ENCODE measurements around the gene PCDH1. TPM values are rescaled to one million over a fixed set of nuclear protein-coding genes. Genes with fewer than 3 reads are reported as not detected.

Gene PCDH1
- total and polyA plus RNA-seq, 2 of the 13 experiments (the other 11 are each of a cell fraction or from before 2014, with no cell fraction given), result 0.11 to 0.83 TPM

- TF ChIP-seq SSRP1 (CRISPR knock-in tag; IDR thresholded peaks at IDR 0.05), result no peak
- no peak for TF ChIP-seq ZNF562 (CRISPR knock-in tag; IDR thresholded peaks at IDR 0.05; ENCODE audit: borderline replicate concordance)
- TF ChIP-seq ZKSCAN5 (CRISPR knock-in tag; IDR thresholded peaks at IDR 0.05), result no peak
- no peak for TF ChIP-seq ZNF674 (CRISPR knock-in tag; IDR thresholded peaks at IDR 0.05; ENCODE audit: low read depth)
- TF ChIP-seq MAFK (conservative IDR thresholded peaks at IDR 0.05 in 1 of 2, IDR thresholded peaks at IDR 0.05 in 1 of 2; ENCODE audit: low read length in 2 of 2), result no peak
These were observed 71.6 kb downstream of the PCDH1 start (continued) for GRCh38 chr5:141806626-141807025.

- ATAC-seq, result no peak
- Histone ChIP-seq H3K36me3 (replicated peaks in 1 of 2; ENCODE audit: control insufficient read depth in 1 of 2, insufficient read depth in 2 of 2, low read length in 2 of 2) (no peaks in the 10 kb centered on the region), H3K9ac (ENCODE audit: insufficient read depth, low read depth, low read length) (no peak overlapping the region), H4K20me1 (ENCODE audit: insufficient read depth, low read length) (no peaks in the 10 kb centered on the region), H3K4me3 (replicated peaks in 1 of 3; ENCODE audit: insufficient read depth in 1 of 3, low read depth in 2 of 3, low read length in 3 of 3) (no peak overlapping the region), H3K27ac (ENCODE audit: extremely low read length, insufficient read depth, low read length) (no peak overlapping the region), H3K9me3 (ENCODE audit: low read length) (no peaks in the 10 kb centered on the region), H3K4me1 (ENCODE audit: insufficient read depth, low read length) (no peaks in the 10 kb centered on the region), H3K79me2 (ENCODE audit: insufficient read depth, low read length) (no peaks in the 10 kb centered on the region), H2AFZ (ENCODE audit: low read length) (no peak overlapping the region), H3K4me2 (ENCODE audit: low read depth, low read length) (no peak overlapping the region), H3K27me3 (ENCODE audit: control insufficient read depth in 1 of 2, insufficient read depth in 2 of 2, low read length in 2 of 2) (peaks cover 11 to 59% of the 10 kb centered on the region in 2 experiments; a peak in 4 of 5 replicates)
- POLR2A ChIA-PET, result no interaction called here
- FAIRE-seq, result no peak
- WGBS (ENCODE audit: low lambda C conversion rate), result 2% methylated on average over 5 of the region's 10 CpGs
- intact Hi-C loops (cut with micrococcal nuclease; ENCODE audit: unreplicated experiment), result no loop called here
- BruUV-seq (replicated peaks), result no TSS peak
- in situ Hi-C loops (cut with HindIII; ENCODE audit: extremely low pct_ligation_motif_present, low pct_unique_long_range_greater_than_20kb), result no loop called here
- CTCF ChIA-PET (ENCODE audit: low intra/inter-chr PET ratio, low total read pairs), result no interaction called here
- no peak for DNase-seq (ENCODE audit: low spot score)
- no peak for TF ChIP-seq SNAPC5 (CRISPR knock-in tag; IDR thresholded peaks at IDR 0.05; ENCODE audit: borderline replicate concordance)
These were observed 72.2 kb downstream of the PCDH1 start for GRCh38 chr5:141805874-141806595.

GRCh38 chr5:141804475-141804874 lies 73.7 kb downstream of the PCDH1 start:
- H3K79me2 ChIP-seq (ENCODE audit: insufficient read depth, low read length), result no peaks in the 10 kb centered on the region
- in situ Hi-C loops (cut with HindIII; ENCODE audit: extremely low pct_ligation_motif_present, low pct_unique_long_range_greater_than_20kb), result no loop called here
- H3K4me3 ChIP-seq (replicated peaks in 1 of 3; ENCODE audit: insufficient read depth in 1 of 3, low read depth in 2 of 3, low read length in 3 of 3), result no peak overlapping the region
- intact Hi-C loops (cut with micrococcal nuclease; ENCODE audit: unreplicated experiment), result no loop called here
- no peak overlapping the region for H3K4me2 ChIP-seq (ENCODE audit: low read depth, low read length)
- H2AFZ ChIP-seq (ENCODE audit: low read length), result no peak overlapping the region
- H3K36me3 ChIP-seq (replicated peaks in 1 of 2; ENCODE audit: control insufficient read depth in 1 of 2, insufficient read depth in 2 of 2, low read length in 2 of 2), result no peaks in the 10 kb centered on the region
- ChIA-PET POLR2A (no interaction called here), CTCF (ENCODE audit: low intra/inter-chr PET ratio, low total read pairs) (no interaction called here)
- FAIRE-seq, result no peak
- H3K27ac ChIP-seq (ENCODE audit: extremely low read length, insufficient read depth, low read length), result no peak overlapping the region
- no peak overlapping the region for H3K9ac ChIP-seq (ENCODE audit: insufficient read depth, low read depth, low read length)
- no peaks in the 10 kb centered on the region for H3K9me3 ChIP-seq (ENCODE audit: low read length)
- DNase-seq (ENCODE audit: low spot score), result no peak
- WGBS (ENCODE audit: low lambda C conversion rate), result 6% methylated on average over 5 of the region's 5 CpGs
- H3K27me3 ChIP-seq (ENCODE audit: control insufficient read depth in 1 of 2, insufficient read depth in 2 of 2, low read length in 2 of 2), result peaks cover 11 to 54% of the 10 kb centered on the region in 2 experiments
- H3K4me1 ChIP-seq (ENCODE audit: insufficient read depth, low read length), result no peaks in the 10 kb centered on the region
- no peaks in the 10 kb centered on the region for H4K20me1 ChIP-seq (ENCODE audit: insufficient read depth, low read length)
- ATAC-seq, result no peak
- no TSS peak for BruUV-seq (replicated peaks)
- TF ChIP-seq SP4 (CRISPR knock-in tag; IDR thresholded peaks at IDR 0.05) (no peak), SRSF1 (optimal IDR thresholded peaks at IDR 0.05; ENCODE audit: low read depth, low read length) (no peak), SMC3 (IDR thresholded peaks at IDR 0.05; ENCODE audit: low read length) (no peak), HMGXB3 (CRISPR knock-in tag; IDR thresholded peaks at IDR 0.05; ENCODE audit: borderline replicate concordance) (no peak), ZNF614 (CRISPR knock-in tag; IDR thresholded peaks at IDR 0.05; ENCODE audit: borderline replicate concordance) (no peak), SOX6 (IDR thresholded peaks at IDR 0.05) (no peak), SOX6 (CRISPR knock-in tag; IDR thresholded peaks at IDR 0.05) (no peak), CBFB (CRISPR knock-in tag; IDR thresholded peaks at IDR 0.05) (no peak)
